ENCODE results near the gene NEDD8.

NEDD8 gene

DNA sequence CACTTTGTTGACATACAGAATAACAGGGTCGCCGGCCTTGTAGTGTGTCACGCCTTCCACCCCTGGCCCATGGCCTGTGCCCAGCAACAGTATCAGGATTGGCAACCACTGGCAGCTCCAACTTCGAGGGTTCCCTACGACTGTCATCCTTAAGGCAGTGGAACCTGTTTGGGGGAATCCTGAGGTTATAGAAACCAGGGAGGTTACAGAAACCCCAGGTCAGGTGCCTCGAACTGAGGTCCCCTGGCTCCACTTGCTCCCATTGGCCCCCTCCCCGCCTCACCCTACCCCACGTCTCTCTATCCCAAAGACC, 37.3 kb downstream of the NEDD8 start:
- no peak for DNase-seq

DNA sequence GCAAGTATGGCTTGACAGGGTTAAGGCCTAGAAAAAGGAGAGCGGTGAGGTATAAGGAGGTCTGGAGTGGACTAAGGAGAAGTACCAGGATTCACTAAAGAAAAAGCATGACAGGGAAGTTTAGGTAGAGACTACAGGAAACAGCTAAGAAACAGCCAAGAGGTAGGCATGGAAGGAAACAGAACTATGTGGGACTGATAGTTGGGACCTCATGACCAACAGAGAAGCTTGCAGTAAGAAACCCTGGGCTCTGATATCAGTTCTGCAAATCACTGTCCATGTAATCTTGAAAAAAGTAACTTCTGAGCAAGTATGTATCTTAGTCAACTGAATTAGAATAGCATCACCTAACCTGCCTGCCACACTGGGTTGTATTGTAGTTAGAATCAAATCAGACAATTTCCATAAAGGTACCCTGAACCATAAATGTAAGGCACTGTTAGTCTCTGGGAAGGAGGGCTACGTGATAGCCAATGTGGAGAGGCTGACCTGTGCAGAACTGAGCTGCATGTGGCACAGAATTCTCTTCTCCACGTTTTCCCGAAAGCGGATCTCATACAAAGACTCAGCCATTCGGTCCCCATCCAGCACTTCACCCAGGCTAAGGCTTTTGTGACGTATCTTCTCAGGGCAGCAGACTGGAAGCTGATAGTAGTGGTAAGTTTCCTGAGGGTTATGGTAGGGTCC, 37.8 kb downstream of the NEDD8 start:
- DNase-seq = no peak

DNA sequence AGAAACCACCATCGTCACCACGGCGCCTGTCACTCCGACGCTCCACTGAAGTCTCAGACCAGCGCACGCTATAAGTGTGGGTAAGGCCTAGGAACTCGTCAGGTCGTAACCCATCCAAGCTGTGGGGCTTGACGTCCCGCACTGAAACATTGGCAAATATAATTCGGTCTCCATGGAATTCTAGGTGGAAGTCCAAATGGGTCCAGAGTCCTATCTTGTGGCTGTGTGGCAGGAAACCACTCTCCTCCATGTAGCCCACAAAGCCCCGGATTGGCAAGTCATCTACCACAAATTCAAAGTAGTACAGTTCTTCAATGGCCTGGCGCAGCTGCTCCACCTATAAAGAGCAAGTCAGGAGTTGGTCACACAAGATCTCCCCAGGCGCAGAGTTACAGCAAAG, 39.2 kb downstream of the NEDD8 start:
- DNase-seq = no peak

DNA sequence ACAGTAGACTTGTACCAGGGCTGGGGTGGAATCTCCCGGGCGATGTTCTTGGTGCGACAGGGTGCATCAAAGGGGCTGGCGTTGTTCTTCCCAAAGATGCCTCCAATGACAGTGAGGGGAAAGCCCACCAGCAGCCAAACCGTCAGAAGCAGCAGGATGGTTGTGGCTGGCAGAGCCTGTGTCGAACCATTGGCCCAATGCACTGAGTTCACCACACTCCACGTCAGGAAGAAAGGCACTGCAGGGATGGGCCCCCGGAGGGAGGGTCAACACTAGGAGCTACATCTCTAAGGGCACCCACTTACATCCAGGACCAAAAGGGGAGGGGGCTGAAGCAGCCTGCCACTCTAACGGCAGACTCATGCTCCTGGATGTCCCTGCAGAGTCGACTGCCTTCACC, 41.8 kb downstream of the NEDD8 start:
- no peak for DNase-seq

DNA sequence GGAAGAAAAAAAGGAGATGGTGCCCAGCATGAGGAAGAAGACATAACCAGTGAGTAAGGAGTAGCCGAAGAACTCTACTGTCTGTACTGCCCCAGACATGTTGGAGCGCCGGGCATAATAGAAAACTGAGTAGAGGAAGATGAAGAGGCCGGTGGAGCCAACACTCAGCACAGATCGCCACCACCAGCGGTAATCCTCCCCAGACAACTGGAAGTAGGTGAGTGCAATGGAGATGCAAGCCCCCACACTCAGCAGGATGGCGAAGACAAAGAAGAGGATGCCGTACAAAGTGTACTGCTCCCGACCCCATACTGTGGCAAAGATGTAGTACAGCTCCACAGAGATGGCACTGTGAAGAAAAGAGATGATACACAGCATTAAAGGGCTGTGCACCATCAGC, 42.7 kb downstream of the NEDD8 start:
- DNase-seq = no peak

DNA sequence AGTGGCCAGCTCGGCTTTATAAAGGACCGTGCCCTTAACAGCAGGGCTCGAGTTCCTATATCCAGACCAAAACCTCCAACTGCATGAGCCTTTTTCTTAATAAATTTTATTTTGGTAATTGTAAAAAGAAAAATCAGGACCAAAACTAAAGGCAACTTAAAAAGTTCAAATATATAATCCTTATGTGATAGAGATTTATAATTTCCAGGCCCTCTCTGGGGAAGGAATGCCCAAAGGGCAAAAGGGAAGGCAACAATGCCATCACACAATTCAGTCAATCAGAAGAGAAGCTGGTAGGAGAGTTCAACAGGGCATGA, 43.1 kb downstream of the NEDD8 start:
- DNase-seq = no peak

DNA sequence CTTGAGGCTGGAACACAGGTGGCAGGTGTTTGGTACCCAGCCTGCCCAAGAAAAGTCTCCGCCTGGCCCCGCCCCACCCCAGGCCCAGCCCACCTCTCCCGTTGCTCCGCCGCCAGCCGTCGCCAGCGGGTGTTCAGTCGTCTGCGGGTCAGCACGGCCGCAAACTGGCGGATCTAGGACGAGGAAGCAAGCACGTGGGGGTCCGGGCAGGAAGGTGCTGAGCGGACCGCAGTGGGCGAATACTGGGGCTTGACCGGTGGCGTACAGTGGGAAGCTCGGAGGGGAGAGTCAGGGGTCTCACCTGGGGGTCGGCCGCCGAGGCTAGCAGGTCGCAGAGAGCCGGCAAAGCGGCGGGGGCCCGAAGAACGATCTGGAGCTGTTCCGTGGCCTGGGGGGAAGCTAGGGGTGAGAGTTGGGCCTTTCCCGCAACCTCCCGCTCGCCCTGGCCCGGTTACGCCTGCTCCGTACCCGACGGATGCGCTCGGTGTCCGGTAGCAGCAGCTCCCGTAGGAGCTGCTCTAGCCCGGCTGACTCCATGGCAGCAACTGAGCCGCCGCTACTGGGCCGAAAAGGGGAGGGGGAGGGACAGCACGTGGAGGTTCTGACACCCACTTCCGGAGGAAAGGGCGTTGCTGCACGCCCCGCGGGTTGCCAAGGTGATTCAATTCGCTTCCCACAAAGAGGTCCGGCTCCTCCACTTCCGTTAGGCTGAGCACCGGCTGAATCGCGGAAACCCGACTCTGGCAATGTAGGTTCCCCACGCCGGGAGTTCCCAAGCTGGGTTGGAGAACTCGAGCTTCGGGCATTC, 43.7 kb downstream of the NEDD8 start, which contains the start of gene IPO4:
Gene IPO4 (minus strand): TSS at position 566 of the 808 bp plus-strand sequence. CDS start 29 bp downstream, at position 537.
- peak; percentile 97 for DNase-seq

DNA sequence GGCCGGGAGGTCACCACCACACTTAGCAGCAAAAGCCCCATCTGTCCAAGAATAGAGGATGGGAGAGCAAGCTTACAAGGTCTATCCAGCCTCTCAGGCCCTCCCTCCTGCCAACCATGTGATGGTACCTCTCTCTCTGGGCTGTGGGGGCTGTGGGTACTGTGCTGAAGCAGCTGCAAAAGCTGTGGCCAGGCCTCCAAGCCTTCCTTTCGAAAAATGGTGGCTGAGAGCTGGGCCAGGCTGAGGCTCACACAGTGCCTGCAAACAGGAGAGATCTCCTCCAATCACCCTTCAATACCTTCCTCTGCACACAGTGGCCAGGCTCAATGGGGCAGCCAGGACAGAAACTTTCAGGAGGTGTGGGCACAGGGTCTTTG, 44.6 kb downstream of the NEDD8 start:
- DNase-seq = no peak

DNA sequence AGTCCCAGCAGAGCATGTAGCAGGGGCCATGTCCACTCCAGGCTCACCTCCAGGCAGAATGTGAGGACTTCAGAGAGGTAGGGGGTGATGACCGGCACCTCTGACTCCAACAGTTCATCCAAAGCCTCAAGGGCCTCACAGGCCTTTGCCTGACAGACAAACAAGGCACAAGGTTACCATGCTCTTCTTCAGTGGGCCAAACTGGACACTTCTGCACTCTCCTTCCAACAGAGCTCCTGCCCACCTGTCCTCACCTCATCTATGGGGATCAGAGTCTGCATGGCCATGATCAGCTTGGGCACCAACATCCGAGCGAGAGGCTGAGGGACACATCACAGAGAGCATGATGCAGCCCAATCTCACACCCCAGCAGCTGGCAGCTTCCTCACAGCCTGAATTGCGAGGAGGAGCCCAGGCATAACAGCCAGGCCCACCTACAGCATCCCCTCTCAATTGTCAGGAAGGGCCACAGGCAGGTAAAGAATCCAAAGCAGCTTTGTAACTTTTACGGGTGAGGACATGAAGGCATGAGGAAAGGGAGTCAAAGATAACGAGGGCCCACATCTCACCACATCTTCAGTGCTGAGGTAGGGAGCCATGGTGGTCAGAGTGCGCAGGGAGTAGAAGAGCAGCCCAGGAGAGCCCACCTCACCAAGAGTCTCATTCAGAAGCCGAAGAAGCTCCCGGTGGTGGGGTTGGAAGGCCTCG, 45.2 kb downstream of the NEDD8 start:
- no peak for DNase-seq

DNA sequence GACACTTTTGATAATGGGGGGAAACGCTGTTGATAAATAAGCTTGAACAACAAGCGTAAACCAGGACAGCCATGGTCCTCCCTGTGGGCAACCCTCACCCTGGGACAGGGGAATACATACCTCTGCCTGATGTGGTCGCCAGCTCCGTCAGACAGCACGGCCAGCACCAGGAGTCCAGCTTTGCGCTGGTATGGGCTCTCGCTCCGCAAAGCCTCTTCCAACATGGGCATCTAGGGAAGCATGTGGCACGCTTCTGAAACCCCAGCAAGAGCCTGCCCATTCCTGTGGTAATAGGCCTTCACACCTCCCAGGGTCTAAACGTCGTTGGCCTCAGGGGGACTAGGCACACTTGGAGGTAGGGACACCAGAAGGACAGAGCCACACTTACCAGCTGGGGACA, 46.4 kb downstream of the NEDD8 start:
- no peak for DNase-seq

DNA sequence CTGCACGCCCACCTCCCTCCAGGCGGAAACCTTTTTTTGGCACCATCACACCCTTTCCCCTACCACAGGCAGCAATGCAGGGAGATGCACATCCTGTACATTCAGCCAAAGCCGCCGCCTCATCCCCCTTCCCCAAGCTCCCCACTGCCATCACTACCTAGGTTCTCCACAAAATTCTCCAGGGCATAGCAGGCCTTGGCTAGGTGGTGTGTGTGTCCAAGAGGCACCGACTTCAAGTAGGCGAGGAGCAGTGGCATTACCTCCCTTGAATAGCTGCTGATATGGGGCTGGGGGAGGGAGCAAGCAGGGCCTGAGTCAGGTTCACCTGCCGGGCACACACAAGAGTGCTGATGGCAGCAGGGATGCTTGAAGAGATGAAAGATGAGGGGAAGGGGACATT, 47.1 kb downstream of the NEDD8 start:
- DNase-seq = no peak

DNA sequence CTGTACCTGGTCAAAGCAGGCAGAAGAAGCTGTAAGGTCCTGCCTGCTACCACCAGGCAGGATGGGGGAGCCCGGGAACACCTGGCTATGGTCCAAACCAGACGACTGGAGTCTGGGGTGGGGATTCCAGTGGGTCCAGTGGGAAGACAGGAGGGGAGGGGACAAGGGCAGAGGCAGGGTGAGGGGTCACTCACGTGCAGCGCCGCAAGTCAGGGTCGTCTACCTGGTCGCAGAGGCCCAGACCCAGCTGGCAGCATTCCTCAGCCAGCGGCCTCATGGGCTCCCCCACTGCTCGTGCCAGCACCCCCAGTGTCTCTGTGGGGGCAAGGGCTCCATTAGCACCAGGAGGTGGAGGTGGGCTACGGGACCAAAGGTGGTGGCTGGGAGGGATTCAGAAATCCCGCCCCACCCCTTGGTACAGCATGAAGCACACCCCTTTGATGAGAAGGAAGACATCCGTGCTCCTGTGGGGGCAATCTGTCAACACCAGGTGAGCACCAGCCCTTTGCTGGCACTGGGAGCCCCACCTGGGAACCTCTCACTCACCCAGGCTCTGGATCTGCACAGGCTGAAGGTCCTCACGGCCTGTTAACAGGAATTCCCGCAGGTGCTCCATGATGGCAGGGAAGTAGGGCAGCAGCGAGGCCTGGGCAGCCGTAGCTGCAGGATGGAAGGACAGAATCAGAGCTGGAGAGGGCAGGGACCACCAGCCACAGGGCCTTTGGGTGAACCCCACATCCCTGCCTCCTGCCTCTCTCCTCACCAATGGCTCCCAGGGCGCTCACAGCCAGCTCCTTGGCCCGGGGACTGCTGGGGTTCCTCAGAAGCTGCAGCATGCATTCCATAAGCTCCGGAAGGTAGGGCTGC, 47.8 kb downstream of the NEDD8 start:
- no peak for DNase-seq

DNA sequence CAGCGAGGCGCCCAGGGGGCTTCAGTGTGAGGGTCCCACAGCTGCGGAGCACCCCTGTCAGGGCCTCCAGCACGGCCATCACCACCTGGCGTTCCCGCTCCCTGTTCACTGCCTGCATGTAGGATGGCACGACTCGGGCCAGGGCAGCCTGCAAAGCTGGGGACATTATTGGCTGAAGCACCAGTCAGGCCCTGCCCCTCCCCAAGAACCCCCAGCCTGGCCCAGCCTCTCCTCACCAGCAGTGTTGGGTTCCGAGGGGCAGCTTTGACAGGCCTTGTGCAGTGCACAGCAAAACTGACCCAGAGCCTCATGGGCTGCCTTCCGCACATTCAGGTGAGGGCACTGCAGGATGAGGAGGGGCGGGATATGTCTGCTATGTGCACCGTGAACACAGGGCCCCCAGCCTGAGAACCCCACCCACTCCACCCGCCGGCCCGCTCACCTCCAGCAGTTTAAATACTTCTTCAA, 49.1 kb downstream of the NEDD8 start:
- DNase-seq = no peak

DNA sequence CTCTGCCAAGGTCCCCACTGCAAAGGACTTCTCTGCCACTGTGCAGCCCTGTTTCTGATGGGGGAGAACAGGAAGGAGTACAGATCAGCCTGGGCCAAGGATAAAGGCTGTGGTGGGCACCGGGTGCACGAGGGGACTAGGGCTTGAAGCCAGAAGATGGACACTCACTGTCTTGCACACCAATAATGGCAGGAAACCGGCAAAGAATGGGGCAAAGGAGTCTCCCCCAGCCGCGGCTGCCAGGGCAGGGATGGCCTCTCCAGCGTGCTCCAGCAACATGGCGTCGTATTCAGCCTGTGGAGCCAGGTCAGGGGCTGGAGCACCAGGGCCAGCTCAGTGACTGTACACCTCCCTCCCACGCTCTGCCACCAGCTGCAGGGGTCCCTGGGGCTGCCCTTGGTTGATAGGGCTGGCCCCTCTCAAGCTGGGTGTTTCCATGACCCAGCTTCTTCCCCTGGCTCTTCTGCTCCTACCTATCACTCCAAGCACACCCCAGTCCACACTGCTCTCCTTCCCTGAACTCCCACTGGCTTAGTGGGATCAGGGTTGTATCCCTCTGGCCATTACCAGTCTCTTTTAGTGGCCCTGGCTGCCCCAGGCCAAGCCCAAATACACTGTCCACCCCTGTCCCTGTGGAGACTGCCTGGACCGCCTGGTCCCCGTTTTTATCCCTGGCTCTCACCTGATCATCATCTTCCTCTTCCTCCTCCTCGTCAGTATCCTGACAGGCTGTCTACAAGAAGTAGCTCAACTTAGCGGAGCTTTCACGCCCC, 49.9 kb downstream of the NEDD8 start:
- no peak for DNase-seq

DNA sequence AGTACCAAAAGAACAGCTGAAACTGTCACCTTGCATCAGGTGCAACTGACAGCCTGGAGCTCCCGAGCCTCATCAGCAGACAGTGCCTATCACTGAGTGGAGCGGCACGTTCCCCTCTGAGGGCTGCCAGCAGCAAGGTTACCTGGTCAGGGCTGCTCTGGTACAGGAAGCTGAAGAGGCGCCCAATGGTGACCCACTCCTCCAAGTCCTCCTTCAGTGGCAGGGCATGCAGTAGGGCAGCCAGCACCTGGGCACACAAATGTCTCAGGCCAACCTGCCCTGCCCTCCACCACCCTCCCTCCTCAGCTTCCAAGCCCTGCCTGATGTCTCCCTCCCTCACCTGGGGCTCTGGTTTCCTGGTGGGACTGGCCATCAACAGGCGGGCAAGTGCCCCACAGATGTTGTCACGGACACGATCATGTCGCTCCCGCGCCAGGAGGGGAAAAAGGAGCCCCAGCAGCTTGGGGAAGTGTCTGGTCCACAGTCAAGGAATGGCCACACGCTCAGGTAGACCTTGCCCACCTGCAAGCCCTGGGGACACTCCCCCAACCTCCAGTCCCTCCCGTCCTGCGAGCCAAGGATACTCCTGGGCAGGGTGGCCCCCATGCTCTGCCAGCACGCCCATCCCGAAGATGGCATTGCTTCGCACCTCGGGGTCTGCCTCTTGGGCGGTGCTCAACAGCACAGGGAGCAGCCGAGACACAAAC, 50.6 kb downstream of the NEDD8 start:
- DNase-seq = no peak

DNA sequence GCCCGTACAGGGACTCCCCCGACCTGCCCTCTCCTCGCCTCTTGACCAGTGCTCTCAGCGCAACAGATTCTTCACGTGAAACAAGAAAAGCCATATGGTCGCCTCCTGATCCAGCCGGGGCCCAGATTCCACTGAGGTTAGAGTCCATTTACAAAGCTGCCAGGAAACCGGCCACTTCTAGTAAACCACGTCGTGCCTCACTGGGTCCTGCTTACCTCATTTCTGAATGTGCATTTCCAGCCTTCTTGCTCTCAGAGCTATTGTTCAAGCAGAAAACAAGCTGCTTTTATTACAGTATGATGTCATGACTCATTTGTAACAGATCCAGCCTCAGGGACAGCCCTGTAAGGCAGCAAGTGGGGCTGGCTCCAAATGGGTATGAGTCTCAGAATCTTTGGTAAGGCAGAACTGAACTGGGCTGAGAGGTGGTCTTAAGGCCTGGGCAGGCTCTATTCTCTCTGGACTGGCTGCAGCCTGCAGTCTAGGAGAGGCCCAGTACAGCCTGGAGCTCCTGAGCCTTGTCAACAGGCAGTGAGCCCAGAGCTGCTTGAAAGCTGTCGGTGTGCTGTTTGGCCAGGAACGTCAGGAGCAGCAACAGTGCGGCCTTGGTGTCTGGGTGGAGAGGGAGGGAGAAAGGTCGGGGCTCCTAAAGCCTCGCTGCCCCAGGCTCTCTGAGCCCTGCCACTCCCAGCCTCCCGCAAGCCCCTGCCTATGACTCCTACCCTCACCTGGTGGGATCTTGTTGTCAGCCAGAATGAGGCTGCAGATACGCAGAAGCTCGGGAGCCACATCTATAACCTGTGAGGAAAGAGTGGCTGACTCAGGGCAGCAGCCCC, 52.0 kb downstream of the NEDD8 start:
- no peak for DNase-seq

DNA sequence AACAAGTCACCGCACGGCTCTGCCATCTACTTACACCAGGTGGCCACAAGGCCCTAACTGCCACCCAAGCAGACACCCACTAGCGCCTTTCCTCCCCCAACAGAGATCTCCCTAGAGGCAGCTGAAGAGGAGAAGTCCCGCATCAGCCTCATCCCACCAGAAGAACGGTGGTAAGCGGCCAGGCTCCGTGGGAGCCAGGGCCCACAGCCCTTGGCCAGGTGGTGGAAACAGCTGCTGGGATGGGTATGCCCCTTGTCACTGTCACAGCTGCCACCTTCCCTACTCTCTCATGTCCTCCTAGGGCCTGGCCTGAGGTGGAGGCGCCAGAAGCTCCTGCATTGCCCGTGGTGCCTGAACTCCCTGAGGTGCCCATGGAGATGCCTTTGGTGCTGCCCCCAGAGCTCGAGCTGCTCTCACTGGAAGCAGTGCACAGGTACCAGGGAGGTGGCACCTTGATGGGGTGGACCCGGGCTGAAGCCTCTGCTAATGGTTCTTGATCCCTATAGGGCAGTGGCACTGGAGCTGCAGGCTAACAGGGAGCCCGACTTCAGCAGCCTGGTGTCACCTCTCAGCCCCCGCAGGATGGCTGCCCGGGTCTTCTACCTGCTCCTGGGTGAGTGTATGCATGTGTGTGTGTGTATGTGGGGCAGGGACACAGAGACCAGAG, 52.7 kb downstream of the NEDD8 start:
- DNase-seq = no peak

DNA sequence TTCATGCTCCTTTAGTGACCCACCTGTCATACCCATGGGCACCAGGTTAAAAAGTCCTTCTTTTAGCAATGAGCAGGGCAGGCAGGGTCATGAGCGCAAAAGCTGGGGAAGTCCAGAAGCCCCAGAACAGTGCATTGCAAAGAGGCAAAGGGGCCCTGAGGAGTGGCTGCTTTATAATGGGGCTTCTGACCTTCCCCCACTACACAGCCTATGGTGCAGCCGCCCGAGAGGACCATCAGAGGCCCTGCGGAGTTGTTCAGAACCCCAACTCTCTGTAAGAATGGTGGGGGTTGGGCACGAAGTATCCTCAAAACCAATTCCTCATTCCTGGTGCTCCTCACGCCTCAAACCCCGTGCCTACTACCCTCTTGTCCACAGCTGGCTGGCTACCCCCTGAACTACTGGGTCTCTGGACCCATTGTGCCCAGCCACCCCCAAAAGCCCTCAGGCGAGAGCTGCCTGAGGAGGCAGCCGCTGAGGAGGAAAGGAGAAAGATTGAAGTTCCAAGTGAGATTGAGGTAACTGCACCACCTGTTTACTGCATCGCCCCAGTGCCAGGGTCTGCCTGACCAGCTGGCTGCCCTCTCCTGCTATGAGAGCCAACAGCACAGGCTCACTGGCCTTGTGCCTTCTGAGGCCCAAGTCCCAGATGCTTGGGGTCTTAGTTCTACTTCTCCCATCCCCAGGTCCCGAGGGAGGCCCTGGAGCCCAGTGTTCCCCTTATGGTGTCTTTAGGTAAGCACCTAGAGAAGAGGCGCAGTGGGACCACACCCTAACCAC, 53.6 kb downstream of the NEDD8 start:
- DNase-seq = no peak

DNA sequence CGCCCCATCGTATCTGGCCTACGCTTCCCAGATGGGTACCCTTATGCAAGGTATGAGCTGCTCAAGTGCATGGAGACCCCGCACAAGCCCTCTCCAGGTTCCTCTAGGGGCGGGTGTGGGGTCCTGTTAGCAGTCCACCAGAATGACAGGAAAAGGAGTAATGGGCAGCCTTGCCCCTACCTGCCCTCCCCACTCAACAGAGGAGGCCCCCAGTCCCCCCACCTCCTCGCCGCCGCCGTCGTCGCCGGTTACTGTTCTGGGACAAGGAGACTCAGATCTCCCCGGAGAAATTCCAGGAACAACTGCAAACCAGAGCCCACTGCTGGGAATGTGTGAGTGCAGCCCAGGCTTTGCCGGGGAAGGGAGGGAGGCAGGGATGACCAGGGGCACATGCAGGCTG, 54.3 kb downstream of the NEDD8 start:
- DNase-seq = no peak
